Neuronal stem cell (in vitro differentiated cells): Measurements from ENCODE around the gene SELPLG.
"Not testable (repeated sequence)": the region's sequence is repeated elsewhere in the genome, so short reads cannot be mapped to it uniquely, and the experiment has no call there.

Experiments used
- DNase-seq: peaks from one replicate; pipeline ENCODE4 v3.0.0-alpha.2; 2013; ENCODE audit warnings: low spot score
- H2AFZ ChIP-seq: one replicate; pipeline ENCODE4 v1.6.1; 2013; ENCODE audit warnings: mild to moderate bottlenecking, low read length, inconsistent platforms
- H2AK5ac ChIP-seq: 2 replicates; pipeline ENCODE4 v1.6.1; 2013; ENCODE audit warnings: low read depth, mild to moderate bottlenecking, inconsistent platforms, low read length, moderate library complexity, mixed read lengths
- H2BK120ac ChIP-seq: 2 replicates; pipeline ENCODE4 v1.6.1; 2013; ENCODE audit warnings: low read depth, mild to moderate bottlenecking, inconsistent platforms, low read length, moderate library complexity, mixed read lengths
- H2BK12ac ChIP-seq: one replicate; pipeline ENCODE4 v1.6.1; 2013; ENCODE audit warnings: low read length, inconsistent platforms
- H2BK15ac ChIP-seq: 2 replicates; pipeline ENCODE4 v1.6.1; 2013; ENCODE audit warnings: mild to moderate bottlenecking, low read length, inconsistent platforms, mixed read lengths
- H2BK5ac ChIP-seq: one replicate; pipeline ENCODE4 v1.6.1; 2013; ENCODE audit warnings: inconsistent platforms, mild to moderate bottlenecking, low read length, moderate library complexity
- H3K14ac ChIP-seq: one replicate; pipeline ENCODE4 v1.6.1; 2013; ENCODE audit warnings: low read length, inconsistent platforms
- H3K18ac ChIP-seq: 2 replicates; pipeline ENCODE4 v1.6.1; 2013; ENCODE audit warnings: low read length, inconsistent platforms
- H3K23ac ChIP-seq: 2 replicates; pipeline ENCODE4 v1.6.1; 2013; ENCODE audit warnings: low read depth, mild to moderate bottlenecking, mixed read lengths, low read length, inconsistent platforms; ENCODE audit not compliant: poor library complexity
- H3K27ac ChIP-seq: replicated peaks from 3 replicates; pipeline ENCODE4 v1.5.1; 2013; ENCODE audit warnings: low read length, inconsistent platforms
- H3K27me3 ChIP-seq, 3 experiments: 2 replicates each; pipeline ENCODE4 v1.6.1; 2013; ENCODE audit warnings: low read length in 3 of 3, mild to moderate bottlenecking in 2 of 3, inconsistent platforms in 1 of 3, low read depth in 1 of 3, mixed read lengths in 1 of 3, moderate library complexity in 1 of 3; ENCODE audit not compliant: control insufficient read depth in 3 of 3, insufficient read depth in 3 of 3
- H3K36me3 ChIP-seq, 2 donors: replicated peaks in 1 of 2; 2 replicates each; pipeline ENCODE4 v1.6.1; 2013; ENCODE audit warnings: low read length in 2 of 2; ENCODE audit not compliant: control insufficient read depth in 2 of 2, insufficient read depth in 2 of 2
- H3K4ac ChIP-seq: 2 replicates; pipeline ENCODE4 v1.6.1; 2013; ENCODE audit warnings: inconsistent platforms, mild to moderate bottlenecking, low read length, moderate library complexity
- H3K4me1 ChIP-seq, 2 donors: 1 replicate in 1 of 2; 2 replicates in 1 of 2; pipeline ENCODE4 v1.6.1; 2013; ENCODE audit warnings: low read length in 2 of 2, low read depth in 1 of 2; ENCODE audit not compliant: control insufficient read depth in 2 of 2, insufficient read depth in 1 of 2
- H3K4me2 ChIP-seq: one replicate; pipeline ENCODE4 v1.6.1; 2013; ENCODE audit warnings: mild to moderate bottlenecking, low read length, inconsistent platforms; ENCODE audit not compliant: insufficient read depth, poor library complexity, severe bottlenecking
- H3K4me3 ChIP-seq, 2 donors: 2 replicates each; pipeline ENCODE4 v1.5.1; 2013; ENCODE audit warnings: low read length in 2 of 2, mild to moderate bottlenecking in 2 of 2, inconsistent platforms in 1 of 2, moderate library complexity in 1 of 2
- H3K79me1 ChIP-seq: one replicate; pipeline ENCODE4 v1.6.1; 2013; ENCODE audit warnings: low read depth, mild to moderate bottlenecking, inconsistent platforms, low read length, moderate library complexity
- H3K9ac ChIP-seq: one replicate; pipeline ENCODE4 v1.6.1; 2013; ENCODE audit warnings: mild to moderate bottlenecking, low read depth, low read length, inconsistent platforms; ENCODE audit not compliant: poor library complexity
- H3K9me3 ChIP-seq, 2 donors: replicated peaks in 1 of 2; 2 replicates each; pipeline versions ENCODE3 to v1.6.1; 2013; ENCODE audit warnings: low read length in 2 of 2, mild to moderate bottlenecking in 2 of 2, inconsistent platforms in 1 of 2, low read depth in 1 of 2, mixed read lengths in 1 of 2, moderate library complexity in 1 of 2; ENCODE audit not compliant: control insufficient read depth in 2 of 2, insufficient read depth in 1 of 2
- H4K8ac ChIP-seq: one replicate; pipeline ENCODE4 v1.6.1; 2013; ENCODE audit warnings: low read depth, mild to moderate bottlenecking, inconsistent platforms, low read length, moderate library complexity
- H4K91ac ChIP-seq: one replicate; pipeline ENCODE4 v1.6.1; 2013; ENCODE audit warnings: low read length, low read depth, mild to moderate bottlenecking, inconsistent platforms; ENCODE audit not compliant: poor library complexity
- WGBS, 2 donors: extraction: QIAGEN DNeasy Blood & Tissue Kit; methylation state at CpG; one replicate each; pipeline ENCODE4 v1.1.7; 2013; ENCODE audit warnings: missing lambda C conversion rate in 2 of 2, mixed read lengths in 1 of 2; ENCODE audit not compliant: insufficient read length in 2 of 2, insufficient replicate concordance in 1 of 2; ENCODE audit errors: extremely low coverage in 2 of 2; 5-methylcytosine and 5-hydroxymethylcytosine counted together

Gene SELPLG

GRCh38 chr12:108591267-108591980 is 42.3 kb downstream of the SELPLG start:
- H3K4me1 ChIP-seq, result peaks cover 12 to 17% of the 10 kb centered on the region in 2 donors
- H3K79me1 ChIP-seq, result no peaks in the 10 kb centered on the region
- H2BK15ac ChIP-seq, result peak overlapping the region; percentile 43
- no peak overlapping the region for H3K27ac ChIP-seq
- H3K4me3 ChIP-seq, result no peak overlapping the region
- no peak overlapping the region for H4K8ac ChIP-seq
- no CpG with 5 or more reads among the region's 22 CpGs for WGBS, 2 donors
- H3K36me3 ChIP-seq, result no peaks in the 10 kb centered on the region
- H3K27me3 ChIP-seq, result peaks cover 0 to 6% (median 0%) of the 10 kb centered on the region in 3 experiments
- H3K23ac ChIP-seq, result no peak overlapping the region
- no peak overlapping the region for H2BK5ac ChIP-seq
- H3K14ac ChIP-seq, result no peak overlapping the region
- H3K9ac ChIP-seq, result no peak overlapping the region
- DNase-seq, result no peak
- H3K18ac ChIP-seq, result peak overlapping the region; percentile 75
- peak overlapping the region; percentile 64 for H4K91ac ChIP-seq
- H2AK5ac ChIP-seq, result peak overlapping the region; percentile 26
- H2BK120ac ChIP-seq, result peak overlapping the region; percentile 13
- H3K9me3 ChIP-seq, result no peaks in the 10 kb centered on the region
- no peak overlapping the region for H3K4me2 ChIP-seq
- no peak overlapping the region for H2AFZ ChIP-seq
- H2BK12ac ChIP-seq, result peak overlapping the region; percentile 26
- H3K4ac ChIP-seq, result no peak overlapping the region

GRCh38 chr12:108590463-108590862 is 43.2 kb downstream of the SELPLG start:
- not testable (repeated sequence) for H3K9ac ChIP-seq, H2AK5ac ChIP-seq, H4K8ac ChIP-seq, H3K14ac ChIP-seq, H2BK15ac ChIP-seq, DNase-seq, H3K4ac ChIP-seq, H3K27me3 ChIP-seq, H2BK120ac ChIP-seq, H3K23ac ChIP-seq, H3K79me1 ChIP-seq, H2BK5ac ChIP-seq, H3K27ac ChIP-seq, H3K36me3 ChIP-seq, H2AFZ ChIP-seq, H3K4me3 ChIP-seq, H3K9me3 ChIP-seq, H3K4me2 ChIP-seq, H4K91ac ChIP-seq, H3K18ac ChIP-seq, H2BK12ac ChIP-seq
- H3K4me1 ChIP-seq, result peaks cover 12 to 16% of the 10 kb centered on the region in 2 donors
- WGBS, 2 donors, result no CpG with 5 or more reads among the region's 9 CpGs

- H3K27ac ChIP-seq, result no peak overlapping the region
- H3K18ac ChIP-seq, result peak overlapping the region; percentile 73
- H3K79me1 ChIP-seq, result no peaks in the 10 kb centered on the region
- no CpG with 5 or more reads among the region's 7 CpGs for WGBS, 2 donors
- no peaks in the 10 kb centered on the region for H3K36me3 ChIP-seq
- no peak overlapping the region for H2BK5ac ChIP-seq
- peak overlapping the region; percentile 82 for H2AFZ ChIP-seq
- H3K4me2 ChIP-seq, result no peak overlapping the region
- no peaks in the 10 kb centered on the region for H3K9me3 ChIP-seq
- H2AK5ac ChIP-seq, result peak overlapping the region; percentile 68
- H3K14ac ChIP-seq, result no peak overlapping the region
- H3K27me3 ChIP-seq, result peaks cover 0 to 6% (median 0%) of the 10 kb centered on the region in 3 experiments
- H2BK12ac ChIP-seq, result no peak overlapping the region
- peaks cover 12 to 16% of the 10 kb centered on the region in 2 donors for H3K4me1 ChIP-seq
- H3K4me3 ChIP-seq, result no peak overlapping the region
- peak overlapping the region; percentile 7 for H3K4ac ChIP-seq
- no peak overlapping the region for H3K23ac ChIP-seq
- H2BK15ac ChIP-seq, result no peak overlapping the region
- H3K9ac ChIP-seq, result no peak overlapping the region
- H4K91ac ChIP-seq, result no peak overlapping the region
- DNase-seq, result no peak
- no peak overlapping the region for H4K8ac ChIP-seq
- H2BK120ac ChIP-seq, result peak overlapping the region; percentile 17
Measured at GRCh38 chr12:108589840-108590229, 43.9 kb downstream of the SELPLG start.

- Histone ChIP-seq H2AK5ac (peak overlapping the region; percentile 56), H3K4me3 (peak overlapping the region in 1 of 2 donors; percentile 66), H3K14ac (peak overlapping the region; percentile 39), H3K4me1 (peaks cover 12 to 16% of the 10 kb centered on the region in 2 donors), H2BK120ac (peak overlapping the region; percentile 17), H3K23ac (peak overlapping the region; percentile 25), H3K27me3 (peaks cover 0 to 6% (median 0%) of the 10 kb centered on the region in 3 experiments), H3K27ac (no peak overlapping the region), H3K4ac (peak overlapping the region; percentile 7), H3K18ac (peak overlapping the region; percentile 95), H2BK15ac (peak overlapping the region; percentile 69), H4K8ac (peak overlapping the region; percentile 70), H3K9me3 (no peaks in the 10 kb centered on the region), H2BK12ac (peak overlapping the region; percentile 86), H3K79me1 (no peaks in the 10 kb centered on the region), H3K9ac (peak overlapping the region; percentile 79), H2BK5ac (no peak overlapping the region), H2AFZ (peak overlapping the region; percentile 82), H3K4me2 (no peak overlapping the region), H4K91ac (peak overlapping the region; percentile 10), H3K36me3 (no peaks in the 10 kb centered on the region)
- no CpG with 5 or more reads among the region's 15 CpGs for WGBS, 2 donors
- DNase-seq, result no peak
Measured at GRCh38 chr12:108589028-108589839, 44.5 kb downstream of the SELPLG start.
